ENCODE measurements around the gene ABAT. TPM values are rescaled to one million over a fixed set of nuclear protein-coding genes. Genes with fewer than 3 reads are reported as not detected.
"Not testable (repeated sequence)": the region's sequence is repeated elsewhere in the genome, so short reads cannot be mapped to it uniquely, and the experiment has no call there.

ABAT gene
- total RNA-seq, 1 donor from 2014 or later = 3.0 TPM

GRCh38 chr16:8795091-8795490 lies 120.7 kb downstream of the ABAT start:
- intact Hi-C loops (cut with DNase I) = loop anchor here (5.0 kb wide), 2 partner anchors 72 to 228 kb away; partner anchors contain the start of gene CARHSP1
- ATAC-seq (no peak), DNase-seq (ENCODE audit: missing footprints) (no peak)

- intact Hi-C loops (cut with DNase I) = loop anchor here (5.0 kb wide), 2 partner anchors 71 to 229 kb away; partner anchors contain the start of gene CARHSP1
- DNase-seq (ENCODE audit: missing footprints) = no peak
Observed at GRCh38 chr16:8795818-8796217, 121.4 kb downstream of the ABAT start.

GRCh38 chr16:8796469-8797363 lies 122.3 kb downstream of the ABAT start:
- DNase-seq (ENCODE audit: missing footprints) (no peak), ATAC-seq (no peak)
- intact Hi-C loops (cut with DNase I) = loop anchor here (5.0 kb wide), 2 partner anchors 71 to 229 kb away; partner anchors contain the start of gene CARHSP1

More at GRCh38 chr16:8795818-8796217, 121.4 kb downstream of the ABAT start:
- no peak for ATAC-seq

GRCh38 chr16:8797364-8798173 lies 123.2 kb downstream of the ABAT start, which contains the start of the genes PMM2 and TMEM186:
Gene PMM2, plus strand, starts transcription at chr16:8797839. Its CDS starts 44 bp downstream, at chr16:8797883.
Gene TMEM186, minus strand, starts transcription at chr16:8797639. Its CDS starts 25 bp downstream, at chr16:8797614.
- peak; percentile 100 for ATAC-seq
- intact Hi-C loops (cut with DNase I) = loop anchor here (5.0 kb wide), 2 partner anchors 70 to 230 kb away; partner anchors contain the start of gene CARHSP1
- DNase-seq (ENCODE audit: missing footprints) = peak; percentile 99

GRCh38 chr16:8798174-8798527 lies 123.7 kb downstream of the ABAT start:
- intact Hi-C loops (cut with DNase I) = loop anchor here (5.0 kb wide), 2 partner anchors 69 to 231 kb away; partner anchors contain the start of gene CARHSP1
- ATAC-seq (no peak), DNase-seq (ENCODE audit: missing footprints) (no peak)

GRCh38 chr16:8798535-8799157 lies 124.2 kb downstream of the ABAT start:
- DNase-seq (ENCODE audit: missing footprints) (no peak), ATAC-seq (no peak)
- intact Hi-C loops (cut with DNase I) = loop anchor here (5.0 kb wide), 2 partner anchors 69 to 231 kb away; partner anchors contain the start of gene CARHSP1

GRCh38 chr16:8801701-8802100 lies 127.3 kb downstream of the ABAT start:
- no peak for DNase-seq (ENCODE audit: missing footprints)
- ATAC-seq = no peak
- intact Hi-C loops (cut with DNase I) = no loop called here

- intact Hi-C loops (cut with DNase I) = not testable (repeated sequence)
Observed at GRCh38 chr16:8803733-8804132, 129.3 kb downstream of the ABAT start.

GRCh38 chr16:8804313-8804712 lies 129.9 kb downstream of the ABAT start:
- intact Hi-C loops (cut with DNase I) = no loop called here
- ATAC-seq = no peak
- no peak for DNase-seq (ENCODE audit: missing footprints)

More at GRCh38 chr16:8803733-8804132, 129.3 kb downstream of the ABAT start:
- not testable (repeated sequence) for ATAC-seq; DNase-seq (ENCODE audit: missing footprints)

GRCh38 chr16:8806272-8806983 lies 132.0 kb downstream of the ABAT start:
- intact Hi-C loops (cut with DNase I) = no loop called here
- no peak for DNase-seq (ENCODE audit: missing footprints)
- no peak for ATAC-seq

GRCh38 chr16:8807189-8807588 lies 132.8 kb downstream of the ABAT start:
- no peak for DNase-seq (ENCODE audit: missing footprints)
- no peak for ATAC-seq

GRCh38 chr16:8808009-8808408 lies 133.6 kb downstream of the ABAT start:
- no peak for ATAC-seq
- DNase-seq (ENCODE audit: missing footprints) = no peak
- intact Hi-C loops (cut with DNase I) = no loop called here

More at GRCh38 chr16:8807189-8807588, 132.8 kb downstream of the ABAT start:
- intact Hi-C loops (cut with DNase I) = no loop called here

- intact Hi-C loops (cut with DNase I) = no loop called here
- no peak for DNase-seq (ENCODE audit: missing footprints)
- no peak for ATAC-seq
Observed at GRCh38 chr16:8808613-8809353, 134.4 kb downstream of the ABAT start.

GRCh38 chr16:8812162-8812843 lies 137.9 kb downstream of the ABAT start:
- no peak for DNase-seq (ENCODE audit: missing footprints)
- intact Hi-C loops (cut with DNase I) = no loop called here
- no peak for ATAC-seq

GRCh38 chr16:8814095-8814806 lies 139.8 kb downstream of the ABAT start:
- intact Hi-C loops (cut with DNase I) = no loop called here
- no peak for DNase-seq (ENCODE audit: missing footprints)
- no peak for ATAC-seq

GRCh38 chr16:8816967-8817655 lies 142.7 kb downstream of the ABAT start:
- DNase-seq (ENCODE audit: missing footprints) (no peak), ATAC-seq (no peak)
- intact Hi-C loops (cut with DNase I) = no loop called here

Measured in Right ventricle myocardium inferior (tissue), 1 donor.